Measurements from ENCODE around the gene SCAF1.

Gene SCAF1

GRCh38 chr19:49651029-49651819 is 9.2 kb downstream of the SCAF1 start:
- no peak for DNase-seq

- no peak for DNase-seq
These were observed 10.0 kb downstream of the SCAF1 start for GRCh38 chr19:49651820-49652550.

GRCh38 chr19:49652551-49653465 is 10.8 kb downstream of the SCAF1 start:
- DNase-seq = no peak

- DNase-seq = no peak
These were observed 11.4 kb downstream of the SCAF1 start for GRCh38 chr19:49653466-49653806.

GRCh38 chr19:49654581-49654980 is 12.6 kb downstream of the SCAF1 start:
- no peak for DNase-seq

- no peak for DNase-seq
These were observed 13.8 kb downstream of the SCAF1 start for GRCh38 chr19:49655570-49656455.

- DNase-seq = no peak
These were observed 14.6 kb downstream of the SCAF1 start for GRCh38 chr19:49656456-49657109.

GRCh38 chr19:49657493-49658138 is 15.6 kb downstream of the SCAF1 start:
- DNase-seq = no peak

GRCh38 chr19:49658139-49658517 is 16.1 kb downstream of the SCAF1 start:
- DNase-seq = no peak

- DNase-seq = no peak
These were observed 16.8 kb downstream of the SCAF1 start for GRCh38 chr19:49658566-49659442.

- no peak for DNase-seq
These were observed 18.4 kb downstream of the SCAF1 start for GRCh38 chr19:49660338-49660961.

- no peak for DNase-seq
These were observed 20.0 kb downstream of the SCAF1 start for GRCh38 chr19:49662011-49662410.

GRCh38 chr19:49663224-49663623 is 21.2 kb downstream of the SCAF1 start:
- DNase-seq = no peak

- DNase-seq = peak; percentile 63
These were observed 22.4 kb downstream of the SCAF1 start for GRCh38 chr19:49664171-49665035.

GRCh38 chr19:49665036-49665350 is 23.0 kb downstream of the SCAF1 start:
- no peak for DNase-seq

- DNase-seq = peak; percentile 67
These were observed 23.5 kb downstream of the SCAF1 start, which contains the start of the genes BCL2L12 and IRF3 for GRCh38 chr19:49665351-49666119. BCL2L12 (plus strand) TSS chr19:49665933; CDS start chr19:49666693, 760 bp downstream. IRF3 (minus strand) TSS chr19:49665857; CDS start chr19:49664838, 1,019 bp downstream.

GRCh38 chr19:49666120-49666444 is 24.1 kb downstream of the SCAF1 start:
- DNase-seq = no peak

GRCh38 chr19:49667473-49667872 is 25.5 kb downstream of the SCAF1 start:
- DNase-seq = no peak

All from NCI-H1092 treated with DMSO at 0.1 percent for 48 hours (cell line).